ENCODE data around the gene KRTAP9-8.
"Not testable (repeated sequence)": the region's sequence is repeated elsewhere in the genome, so short reads cannot be mapped to it uniquely, and the experiment has no call there.

KRTAP9-8 gene

DNA sequence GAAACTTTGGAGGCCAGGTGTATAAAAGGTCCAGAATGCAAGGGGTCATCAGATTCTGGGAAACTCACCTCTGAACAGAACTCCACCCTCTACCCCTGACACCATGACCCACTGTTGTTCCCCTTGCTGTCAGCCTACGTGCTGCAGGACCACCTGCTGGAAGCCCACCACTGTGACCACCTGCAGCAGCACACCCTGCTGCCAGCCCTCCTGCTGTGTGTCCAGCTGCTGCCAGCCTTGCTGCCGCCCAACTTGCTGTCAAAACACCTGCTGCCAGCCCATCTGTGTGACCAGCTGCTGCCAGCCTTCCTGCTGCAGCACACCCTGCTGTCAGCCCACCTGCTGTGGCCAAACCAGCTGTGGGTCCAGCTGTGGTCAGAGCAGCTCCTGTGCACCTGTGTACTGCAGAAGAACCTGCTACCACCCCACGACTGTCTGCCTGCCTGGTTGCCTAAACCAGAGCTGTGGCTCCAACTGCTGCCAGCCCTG, at the start of gene KRTAP9-8:
Gene KRTAP9-8 (plus strand): TSS at position 51 of the 489 bp plus-strand sequence. CDS start 53 bp downstream, at position 104.
- DNase-seq = not testable (repeated sequence)

- not testable (repeated sequence) for DNase-seq
Observed at GRCh38 chr17:41189837-41190318, 47.9 kb upstream of the KRTAP9-8 start, which contains the start of gene KRTAP9-1. Gene KRTAP9-1, plus strand, starts transcription at chr17:41189887. Its CDS starts 0 bp downstream, at chr17:41189887.

- DNase-seq = no peak
Observed at GRCh38 chr17:41190328-41190727, 47.5 kb upstream of the KRTAP9-8 start.

DNA sequence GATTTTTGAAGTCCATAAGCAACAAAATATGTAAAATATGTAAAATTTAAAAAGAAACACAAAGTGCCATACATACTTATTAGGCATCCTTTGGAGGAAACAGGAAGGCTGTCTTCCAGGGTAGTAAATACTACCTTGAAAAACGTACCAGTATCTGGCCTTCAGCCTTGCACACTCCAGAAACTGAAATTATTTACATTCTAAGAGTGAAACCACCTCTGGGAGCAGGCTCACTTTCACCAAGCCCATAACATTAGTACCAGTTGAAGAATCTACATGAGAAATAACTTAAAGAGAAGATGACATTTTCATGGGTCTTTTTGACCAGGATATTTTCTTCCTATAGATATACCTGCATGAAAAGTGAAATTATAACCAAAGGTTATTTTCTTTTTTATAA, 41.7 kb upstream of the KRTAP9-8 start:
- DNase-seq = no peak

GRCh38 chr17:41199421-41200078, 38.2 kb upstream of the KRTAP9-8 start:
- no peak for DNase-seq

GRCh38 chr17:41211845-41212466, 25.8 kb upstream of the KRTAP9-8 start:
- peak; percentile 29 to 78 (median 56) for DNase-seq

GRCh38 chr17:41212524-41213169, 25.2 kb upstream of the KRTAP9-8 start:
- DNase-seq = peak in 2 of 3 experiments; percentile 55 to 78

- no peak for DNase-seq
Observed at GRCh38 chr17:41215681-41216080, 22.1 kb upstream of the KRTAP9-8 start.

GRCh38 chr17:41223821-41224220, 14.0 kb upstream of the KRTAP9-8 start:
- DNase-seq = no peak

DNA sequence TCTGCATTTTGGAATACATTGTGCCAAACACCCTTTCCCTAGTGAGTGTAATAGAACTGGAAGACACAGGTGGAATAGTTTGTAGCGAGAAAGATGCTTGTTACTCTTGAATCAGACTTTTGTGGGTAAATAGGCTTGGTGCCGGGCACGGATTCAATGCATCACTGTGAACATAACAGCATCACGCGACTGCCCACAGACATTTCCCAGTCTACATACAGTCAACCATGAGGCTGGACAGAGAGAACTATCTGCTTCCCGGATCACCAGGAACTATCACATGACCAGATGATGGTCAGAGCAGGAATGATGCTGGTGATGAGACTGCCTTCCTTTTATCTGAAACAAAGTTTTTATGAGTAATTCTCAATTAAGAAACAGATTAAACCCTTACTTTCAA, 11.7 kb upstream of the KRTAP9-8 start:
- DNase-seq = no peak

- DNase-seq = not testable (repeated sequence)
Observed at GRCh38 chr17:41226598-41227095, 11.2 kb upstream of the KRTAP9-8 start, which contains the start of gene KRTAP9-2. Gene KRTAP9-2, plus strand, starts transcription at chr17:41226648. Its CDS starts 7 bp downstream, at chr17:41226655.

GRCh38 chr17:41230094-41230493, 7.7 kb upstream of the KRTAP9-8 start:
- no peak for DNase-seq

DNA sequence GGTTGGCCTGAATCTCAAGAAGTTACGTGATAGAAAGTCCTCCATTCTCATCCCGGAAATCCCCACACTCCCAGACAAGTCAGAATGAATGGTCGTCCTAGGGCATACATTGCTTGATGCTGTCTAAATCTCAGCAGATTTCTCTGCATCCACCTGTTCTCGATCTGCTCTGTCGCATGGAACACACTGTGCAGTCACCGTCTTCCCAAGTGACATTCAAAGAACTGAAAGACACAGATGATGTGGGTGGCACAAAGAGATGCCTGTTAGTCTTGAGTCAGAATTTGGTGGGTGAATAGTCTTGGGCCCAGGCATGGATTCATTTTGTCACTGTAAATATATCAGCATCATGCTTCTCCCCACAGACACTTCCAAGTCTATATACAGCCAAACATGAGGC, 6.1 kb upstream of the KRTAP9-8 start:
- DNase-seq = no peak

GRCh38 chr17:41232399-41233105, 5.2 kb upstream of the KRTAP9-8 start, which contains the start of gene KRTAP9-3:
Gene KRTAP9-3, plus strand, starts transcription at chr17:41232449. Its CDS starts 53 bp downstream, at chr17:41232502.
- peak in 1 of 3 experiments; percentile 18 for DNase-seq

DNA sequence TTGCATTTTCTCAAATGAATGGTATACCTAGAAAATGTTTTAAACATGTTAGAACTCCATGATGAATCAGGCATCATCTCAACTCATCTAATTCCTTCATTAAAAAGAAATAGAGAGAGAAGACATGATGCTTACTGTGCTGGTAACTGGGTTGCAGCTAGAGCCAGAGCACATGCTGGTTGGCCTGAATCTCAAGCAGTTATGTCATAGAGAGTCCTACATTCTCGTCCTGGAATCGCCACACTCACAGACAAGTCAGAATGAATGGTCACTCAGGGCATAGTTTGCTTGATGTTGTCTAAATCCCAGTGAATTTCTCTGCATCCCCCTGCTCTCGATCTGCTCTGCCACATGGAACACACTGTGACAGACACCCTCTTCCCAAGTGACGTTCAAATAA, 683 bp upstream of the KRTAP9-8 start:
- DNase-seq = not testable (repeated sequence)

DNA sequence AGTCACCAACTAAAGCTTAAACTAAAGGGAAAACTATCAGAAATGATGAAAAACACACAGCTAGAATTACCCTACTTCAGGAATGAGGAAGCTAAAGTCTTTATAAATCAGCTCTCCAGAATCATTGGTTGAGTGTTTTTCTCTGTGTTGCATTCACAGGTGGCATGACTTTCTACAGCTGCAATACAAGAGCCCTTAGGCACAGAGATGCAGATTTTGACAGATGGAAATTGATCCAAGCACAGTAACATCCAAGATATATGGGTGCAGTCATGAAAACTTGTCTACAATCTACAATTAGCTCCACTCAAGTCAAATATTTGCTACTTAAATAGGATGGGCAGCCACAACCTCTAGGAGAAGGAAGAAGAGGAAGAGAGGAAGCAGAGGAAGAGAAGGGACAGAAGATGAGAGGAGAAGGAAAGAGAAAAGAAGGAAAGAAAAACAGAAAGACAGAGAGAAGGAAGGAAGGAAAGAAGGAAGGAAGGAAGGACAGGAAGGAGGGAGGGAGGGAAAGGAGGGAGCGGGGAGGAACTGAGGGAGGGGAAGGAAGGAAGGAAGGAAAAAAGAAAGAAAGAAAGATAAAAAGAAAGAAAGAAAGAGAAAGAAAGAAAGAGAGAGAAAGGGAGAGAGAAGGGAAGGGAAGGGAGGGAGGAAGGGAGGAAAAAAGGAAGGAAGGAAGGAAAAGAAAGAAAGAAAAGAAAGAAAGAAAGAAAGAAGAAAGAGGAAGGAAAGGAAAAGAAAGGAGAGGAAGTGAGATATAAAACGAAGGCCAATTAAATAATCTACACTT, 9.4 kb downstream of the KRTAP9-8 start:
- not testable (repeated sequence) for DNase-seq

GRCh38 chr17:41249637-41250240, 11.9 kb downstream of the KRTAP9-8 start, which contains the start of gene KRTAP9-4:
Gene KRTAP9-4, plus strand, starts transcription at chr17:41249687. Its CDS starts 34 bp downstream, at chr17:41249721.
- DNase-seq = not testable (repeated sequence)

- no peak for DNase-seq
Observed at GRCh38 chr17:41251261-41251660, 13.5 kb downstream of the KRTAP9-8 start.

DNA sequence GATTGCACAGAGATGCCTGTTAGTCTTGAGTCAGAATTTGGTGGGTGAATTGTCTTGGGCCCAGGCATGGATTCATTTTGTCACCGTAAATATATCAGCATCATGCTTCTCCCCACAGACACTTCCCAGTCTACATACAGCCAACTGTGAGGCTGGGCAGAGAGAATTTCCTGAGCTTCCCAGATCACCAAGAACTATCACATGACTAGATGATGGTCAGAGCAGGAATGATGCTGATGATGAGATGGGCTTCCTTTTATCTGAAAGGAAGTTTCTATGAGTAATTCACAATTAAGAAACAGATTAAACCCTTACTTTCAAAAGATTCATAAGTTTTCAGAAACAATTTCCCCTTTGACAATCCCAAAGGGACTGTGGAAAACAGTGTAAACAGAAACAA, 17.1 kb downstream of the KRTAP9-8 start:
- DNase-seq = no peak

- not testable (repeated sequence) for DNase-seq
Observed at GRCh38 chr17:41255381-41256290, 17.8 kb downstream of the KRTAP9-8 start, which contains the start of gene KRTAP9-9. Gene KRTAP9-9, plus strand, starts transcription at chr17:41255384.

Data from NCI-H1417 (cell line).